HEK293T (cell line): ENCODE results near the gene GPATCH8.

Experiments used
- ELF4 ChIP-seq: fragments of 450-650 bp; IDR thresholded peaks from 2 replicates; pipeline ENCODE4 v1.6.1; 2017; ENCODE audit warnings: antibody characterized with exemption
- FOXA1 ChIP-seq: fragments of 450-650 bp; IDR thresholded peaks from 2 replicates; pipeline ENCODE4 v1.6.1; 2016; ENCODE audit warnings: mild to moderate bottlenecking

- TF ChIP-seq FOXA1 (no peak), ELF4 (no peak)
Measured at GRCh38 chr17:44549686-44550085, 46.5 kb upstream of the GPATCH8 start.
